ENCODE results near the gene ELOA.

GRCh38 chr1:23719162-23719820, 24.0 kb upstream of the ELOA start:
- TF ChIP-seq, protein P1, sequence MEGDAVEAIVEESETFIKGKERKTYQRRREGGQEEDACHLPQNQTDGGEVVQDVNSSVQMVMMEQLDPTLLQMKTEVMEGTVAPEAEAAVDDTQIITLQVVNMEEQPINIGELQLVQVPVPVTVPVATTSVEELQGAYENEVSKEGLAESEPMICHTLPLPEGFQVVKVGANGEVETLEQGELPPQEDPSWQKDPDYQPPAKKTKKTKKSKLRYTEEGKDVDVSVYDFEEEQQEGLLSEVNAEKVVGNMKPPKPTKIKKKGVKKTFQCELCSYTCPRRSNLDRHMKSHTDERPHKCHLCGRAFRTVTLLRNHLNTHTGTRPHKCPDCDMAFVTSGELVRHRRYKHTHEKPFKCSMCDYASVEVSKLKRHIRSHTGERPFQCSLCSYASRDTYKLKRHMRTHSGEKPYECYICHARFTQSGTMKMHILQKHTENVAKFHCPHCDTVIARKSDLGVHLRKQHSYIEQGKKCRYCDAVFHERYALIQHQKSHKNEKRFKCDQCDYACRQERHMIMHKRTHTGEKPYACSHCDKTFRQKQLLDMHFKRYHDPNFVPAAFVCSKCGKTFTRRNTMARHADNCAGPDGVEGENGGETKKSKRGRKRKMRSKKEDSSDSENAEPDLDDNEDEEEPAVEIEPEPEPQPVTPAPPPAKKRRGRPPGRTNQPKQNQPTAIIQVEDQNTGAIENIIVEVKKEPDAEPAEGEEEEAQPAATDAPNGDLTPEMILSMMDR (IDR thresholded peaks at IDR 0.05), result no peak
- no peak for TF ChIP-seq ZFX (IDR thresholded peaks at IDR 0.05; ENCODE audit: borderline replicate concordance)
